Measurements from ENCODE around the gene SND1.
A peak's percentile ranks its signal among the peaks of the same experiment; 100 is the strongest.

SND1 gene

DNA sequence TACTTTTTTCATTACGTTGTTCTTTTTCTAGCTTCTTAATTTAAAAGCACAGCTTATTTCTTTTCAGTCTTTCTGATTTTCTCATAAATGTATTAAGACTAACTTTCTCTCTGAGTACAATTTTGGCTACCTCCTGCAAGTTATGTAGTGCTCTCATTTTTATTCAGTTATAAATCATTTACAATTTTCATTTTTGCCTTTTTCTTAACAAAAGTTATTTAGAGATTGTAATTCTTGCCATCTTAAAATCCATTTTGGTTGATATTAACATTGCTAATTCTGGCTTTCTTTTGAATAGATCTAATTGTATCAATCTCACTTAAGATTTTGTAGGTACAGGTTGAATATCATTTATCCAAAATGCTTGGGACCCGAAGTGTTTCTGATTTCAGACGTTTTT lies 476.4 kb downstream of the SND1 start:
- no peak for DNase-seq

DNA sequence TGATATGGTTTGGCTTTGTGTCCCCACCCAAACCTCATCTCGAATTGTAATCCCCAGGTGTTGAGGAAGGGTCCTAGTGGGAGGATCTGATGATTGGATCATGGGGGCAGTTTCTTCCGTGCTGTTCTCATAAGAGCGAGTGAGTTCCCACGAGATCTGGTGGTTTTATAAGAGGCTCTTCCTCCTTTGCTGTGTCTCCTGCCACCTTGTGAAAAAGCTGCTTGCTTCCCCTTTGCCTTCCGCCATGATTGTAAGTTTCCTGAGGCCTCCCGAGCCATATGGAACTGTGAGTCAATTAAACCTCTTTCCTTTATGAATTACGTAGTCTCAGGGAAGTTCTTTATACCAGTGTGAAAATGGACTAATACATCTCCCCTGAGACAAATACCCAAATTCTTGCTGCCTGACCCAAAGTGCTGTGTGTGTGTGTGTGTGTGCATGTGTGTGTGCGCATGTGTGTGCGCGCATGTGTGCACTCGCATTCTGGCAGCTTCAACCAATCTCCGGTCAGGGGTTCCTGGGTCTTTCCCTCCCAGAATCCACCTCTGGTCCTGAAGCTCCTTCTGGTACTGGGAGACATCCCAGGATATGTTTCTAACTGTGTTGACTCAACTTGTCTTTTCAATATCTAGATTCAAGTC lies 477.4 kb downstream of the SND1 start:
- DNase-seq, result no peak

DNA sequence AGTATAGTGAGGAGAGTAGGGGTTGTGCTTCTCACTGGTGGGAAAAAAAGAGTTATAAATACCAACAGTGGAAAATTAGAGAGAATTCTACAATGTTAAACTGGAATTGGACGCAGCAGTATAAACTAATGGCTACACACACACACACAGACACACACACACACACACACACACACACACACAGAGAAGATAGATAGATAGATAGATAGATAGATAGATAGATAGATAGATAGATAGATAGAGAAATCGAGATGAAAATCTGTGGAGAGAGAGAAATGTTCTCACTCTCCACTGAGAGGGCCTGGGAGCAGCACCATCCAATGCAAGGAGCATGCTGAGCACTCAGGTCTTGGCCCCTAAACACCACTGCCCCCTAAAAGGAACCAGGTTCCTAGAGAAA lies 479.1 kb downstream of the SND1 start:
- DNase-seq, result no peak

DNA sequence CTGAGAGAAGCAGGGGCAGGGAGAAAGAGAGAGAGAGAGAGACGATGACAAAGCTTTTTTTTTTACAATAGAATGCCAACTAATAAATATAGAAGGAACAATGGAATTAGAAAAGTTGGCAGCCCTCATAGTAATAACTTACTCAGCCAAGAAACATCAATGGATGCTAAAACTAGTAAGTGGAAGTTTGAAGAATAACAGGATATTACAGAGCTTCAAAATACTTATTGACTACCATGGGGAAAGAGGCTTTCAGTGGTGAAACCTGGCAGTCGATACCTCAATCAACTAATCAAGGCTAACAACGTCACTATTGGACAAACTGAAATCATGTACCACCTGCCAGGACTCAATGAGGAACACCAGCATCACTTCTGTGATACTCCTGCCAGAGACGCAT lies 479.7 kb downstream of the SND1 start:
- DNase-seq, result no peak

DNA sequence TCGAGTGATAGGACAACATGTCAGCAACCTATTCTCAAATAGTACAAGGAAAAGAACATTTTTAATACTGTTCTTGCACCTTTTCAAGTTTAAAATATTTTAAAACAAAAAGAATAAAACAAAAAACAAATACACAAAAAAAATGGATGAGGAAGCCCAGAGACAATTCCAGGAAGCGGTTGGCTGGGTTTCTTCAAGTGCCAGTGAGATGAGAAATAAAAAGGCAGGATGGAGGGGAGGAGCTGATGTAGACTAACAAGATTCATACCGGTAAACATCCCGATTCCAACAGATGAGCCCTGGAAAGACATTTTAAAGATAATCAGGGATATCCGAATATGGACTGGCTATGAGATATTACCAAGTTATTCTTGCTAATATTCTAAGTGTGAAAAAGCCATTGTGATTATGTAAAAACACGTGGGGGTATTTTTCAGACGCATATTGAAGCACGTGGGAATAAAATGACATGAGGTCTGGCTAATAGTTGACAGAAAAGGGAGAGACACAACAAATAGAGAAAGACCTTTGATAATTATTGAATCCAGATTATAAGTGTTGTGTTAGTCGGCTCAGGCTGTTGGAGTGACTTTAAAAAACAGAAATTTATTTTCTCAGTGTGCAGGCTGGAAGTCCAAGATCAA lies 480.6 kb downstream of the SND1 start:
- no peak for DNase-seq

DNA sequence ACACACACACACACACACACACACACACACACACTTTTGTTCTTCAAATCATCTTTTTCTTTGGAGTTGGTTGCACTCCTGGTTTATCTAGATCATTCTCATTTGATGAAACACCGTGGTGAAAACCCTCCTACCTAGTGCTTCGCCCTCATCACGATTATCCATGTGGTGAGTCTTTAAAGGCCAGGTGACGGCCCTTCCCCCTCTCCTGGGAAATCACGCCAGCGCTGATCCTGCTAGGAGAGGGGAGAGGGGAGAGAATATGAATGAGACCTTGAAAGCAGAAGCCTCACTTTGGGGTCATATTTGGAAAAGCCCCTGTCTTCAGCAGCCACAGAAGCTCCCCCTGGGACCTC lies 483.1 kb downstream of the SND1 start:
- no peak for DNase-seq

DNA sequence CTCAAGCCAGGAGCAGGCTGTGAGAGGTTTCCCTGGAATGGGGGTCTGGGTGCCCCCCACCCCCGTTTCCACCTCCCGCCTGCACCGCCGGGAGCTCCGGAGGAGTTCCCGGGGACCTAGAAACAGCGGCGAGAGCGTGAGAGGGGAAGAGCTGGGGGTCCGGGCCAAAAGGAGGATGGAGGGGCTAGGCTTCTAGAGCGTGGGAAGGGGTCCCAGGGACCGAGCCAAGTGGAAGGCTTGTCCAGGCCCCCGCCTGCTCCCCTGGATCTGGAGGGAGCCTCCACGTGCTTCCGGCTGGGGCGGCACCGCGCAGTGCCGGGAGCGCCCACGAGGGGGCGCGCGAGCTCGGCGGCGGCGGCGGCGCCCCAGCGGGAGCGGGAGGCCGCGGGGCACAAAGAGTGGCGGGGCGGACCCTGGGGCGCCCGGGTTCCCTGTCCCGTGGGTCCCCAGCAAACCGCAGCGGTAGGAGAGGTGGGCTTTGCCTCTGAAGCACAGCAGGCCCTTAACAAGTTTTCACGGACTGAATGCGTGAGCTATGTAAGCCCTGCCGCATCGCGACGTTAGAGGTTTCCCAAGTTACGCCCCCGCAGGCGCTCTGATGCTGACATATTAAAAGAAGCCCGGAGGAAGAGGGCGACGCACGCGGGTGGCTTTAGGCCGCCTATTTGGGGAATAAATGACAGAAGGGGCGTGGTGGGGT lies 483.7 kb downstream of the SND1 start:
- DNase-seq, result peak; percentile 68

DNA sequence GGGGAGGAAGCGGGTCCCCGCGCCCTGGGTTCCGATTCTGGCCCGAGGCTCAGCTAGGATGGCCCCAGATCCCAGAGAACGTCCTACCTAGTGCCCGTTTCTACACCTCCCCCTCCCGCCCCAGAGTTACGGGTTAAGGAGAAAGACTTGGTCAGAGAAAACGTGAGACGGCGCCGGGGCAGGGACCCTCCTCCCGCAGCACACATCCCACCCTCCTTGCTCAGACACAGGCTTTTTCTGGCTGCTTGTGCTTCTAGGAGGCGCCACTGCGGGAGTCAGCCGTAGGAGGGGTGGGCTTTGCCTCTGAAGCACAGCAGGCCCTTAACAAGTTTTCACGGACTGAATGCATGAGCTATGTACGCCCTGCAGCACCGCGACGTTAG lies 484.2 kb downstream of the SND1 start:
- no peak for DNase-seq

DNA sequence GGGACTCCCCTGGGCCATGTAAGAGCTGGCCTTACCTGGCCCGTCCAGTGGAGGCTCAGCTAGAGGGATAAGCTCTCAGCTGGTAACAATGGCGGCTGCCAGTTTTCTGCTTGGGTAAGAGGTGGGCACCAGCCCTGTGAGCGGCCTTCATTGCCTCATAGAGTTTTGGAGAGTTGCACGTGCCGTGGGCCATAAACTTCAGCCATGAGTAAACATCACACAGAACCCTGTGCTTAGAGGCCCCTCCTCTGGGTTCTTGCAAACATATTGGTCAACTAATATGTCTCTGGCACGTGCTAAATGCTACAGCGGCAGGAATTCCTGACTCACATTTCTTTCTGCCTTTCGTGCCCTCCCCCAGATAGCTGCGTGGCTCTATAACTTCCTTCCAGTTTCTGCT lies 485.2 kb downstream of the SND1 start:
- DNase-seq, result no peak

DNA sequence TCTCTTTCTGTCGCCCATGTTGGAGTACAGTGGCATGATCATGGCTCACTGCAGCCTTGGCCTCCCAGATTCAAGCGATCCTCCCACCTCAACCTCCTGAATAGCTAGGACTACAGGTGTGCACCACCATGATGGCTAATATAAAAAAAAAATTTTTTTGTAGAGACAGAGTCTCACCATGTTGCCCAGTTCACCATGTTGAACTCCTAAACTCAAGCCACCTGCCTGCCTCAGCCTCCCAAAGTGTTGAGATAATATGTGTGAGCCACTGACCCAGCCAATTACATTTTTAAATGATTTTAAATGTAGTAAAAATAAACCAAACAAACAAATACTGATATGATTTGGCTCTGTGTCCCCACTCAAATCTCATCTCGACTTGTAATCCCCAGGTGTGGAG lies 487.4 kb downstream of the SND1 start:
- no peak for DNase-seq

DNA sequence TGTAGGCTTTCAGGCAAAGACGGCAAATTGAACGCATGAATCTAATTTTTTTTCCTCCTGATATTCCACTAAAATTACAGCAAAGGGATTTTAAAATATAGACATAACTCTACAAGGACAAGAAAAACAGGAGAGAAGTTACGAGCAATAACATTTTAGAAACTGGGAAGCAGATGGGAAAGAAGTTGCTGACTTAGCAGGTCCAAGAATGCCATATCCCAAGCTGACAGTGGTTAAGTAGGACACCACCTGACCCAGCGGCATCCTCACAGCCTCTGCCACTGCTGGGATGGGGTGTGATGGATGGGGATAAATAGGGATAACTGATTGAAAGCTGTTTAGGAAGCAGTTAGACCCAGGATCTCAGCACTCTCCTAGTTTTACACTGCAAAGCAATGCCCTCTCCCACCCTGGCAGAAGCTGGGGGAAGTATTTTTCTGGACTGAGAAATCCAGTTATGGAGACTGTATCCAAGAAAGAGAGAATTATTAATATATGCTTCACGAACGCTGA lies 489.7 kb downstream of the SND1 start:
- no peak for DNase-seq

All from stimulated activated CD4-positive, alpha-beta T cell treated with anti-CD3 and anti-CD28 coated beads, Interleukin-4, amount 100 ng/mL, for 1 hour (primary cell).